Umbilical cord (tissue), 2 donors: ENCODE data around the gene CCR5AS. TPM values are rescaled to one million over a fixed set of nuclear protein-coding genes. Genes with fewer than 3 reads are reported as not detected.

Experiments
- DNase-seq: peaks from one replicate; pipeline ENCODE4 v3.0.0-alpha.2; 2015; ENCODE audit warnings: low spot score
- total RNA-seq: library from RNA; depleted of rRNA; stranded (reverse); fragments of >200 nt; gene quantifications from one replicate; pipeline ENCODE4 v1.2.3, GENCODE V29; 2014; ENCODE audit warnings: low replicate concordance; ENCODE audit not compliant: insufficient read depth

Gene CCR5AS

DNA sequence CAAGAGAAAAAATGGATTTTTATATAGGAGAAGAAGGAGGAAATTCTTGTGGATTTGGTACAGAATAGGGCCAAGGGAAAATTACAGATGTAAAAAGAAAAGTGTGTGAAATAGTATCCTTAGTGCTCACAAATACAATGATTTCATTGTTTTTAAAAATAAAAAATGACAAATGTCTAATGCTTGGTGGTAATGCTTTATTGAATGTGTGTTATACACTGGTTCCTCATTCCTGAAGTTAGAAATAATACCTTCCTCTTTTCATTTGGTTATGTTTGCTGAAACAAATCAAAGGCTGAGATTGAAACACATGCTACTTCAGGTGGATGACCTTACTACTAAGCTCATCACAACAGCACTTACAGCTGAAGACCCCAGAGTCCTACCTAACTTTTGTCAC lies 90.7 kb downstream of the CCR5AS start:
- DNase-seq = no peak

DNA sequence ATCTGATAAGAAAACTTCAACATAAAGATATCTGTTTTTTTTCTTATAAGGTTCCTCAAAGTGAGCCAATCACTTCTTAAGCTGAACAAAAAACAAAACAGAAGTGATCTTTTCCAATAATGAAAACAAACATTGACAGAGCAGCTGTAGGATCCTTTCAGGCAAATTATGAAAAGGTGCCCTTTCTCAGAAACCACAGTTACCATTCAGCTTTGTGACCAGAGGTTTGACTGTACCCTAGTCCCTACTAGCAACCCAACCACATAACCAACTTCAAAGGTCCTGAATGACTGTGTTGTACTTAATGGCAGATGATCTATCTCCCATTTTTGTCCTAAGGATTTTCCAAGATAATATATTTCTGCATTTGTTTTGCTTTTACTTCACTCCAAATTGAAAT lies 92.3 kb downstream of the CCR5AS start:
- no peak for DNase-seq

Other genes with a start within 250 kb of the CCR5AS start
- gene CCR1, start 198.8 kb downstream of the CCR5AS start, total RNA-seq = 11.1 TPM
- 41.7 TPM for gene CCR3, start 164.6 kb downstream of the CCR5AS start, total RNA-seq
- 10.8 TPM for gene CCR2, start 53.0 kb downstream of the CCR5AS start, total RNA-seq
- 2.2 TPM for gene CCR5, start 36.1 kb downstream of the CCR5AS start, total RNA-seq
- 1.4 TPM for gene CCRL2, start 193 bp upstream of the CCR5AS start, total RNA-seq
- 1.2 TPM for gene LTF, start 57.8 kb upstream of the CCR5AS start, total RNA-seq
- 1.2 TPM for gene RTP3, start 90.9 kb upstream of the CCR5AS start, total RNA-seq
- 1.9 TPM for gene LRRC2, start 159.2 kb upstream of the CCR5AS start, total RNA-seq
- gene FAM240A, start 205.5 kb upstream of the CCR5AS start, total RNA-seq = 0.24 TPM